Kidney epithelial cell (primary cell): ENCODE results near the gene SPDYA. TPM values are rescaled to one million over a fixed set of nuclear protein-coding genes. Genes with fewer than 3 reads are reported as not detected.

Experiments used
- DNase-seq: peaks from one replicate; pipeline ENCODE4 v3.0.0-alpha.2; 2010; ENCODE audit warnings: low read depth
- H3K27me3 ChIP-seq: 2 replicates; pipeline ENCODE4 v1.6.0; 2011; ENCODE audit warnings: low read length; ENCODE audit not compliant: control insufficient read depth, insufficient read depth
- H3K36me3 ChIP-seq: 2 replicates; pipeline ENCODE4 v1.5.1; 2011; ENCODE audit warnings: low read length; ENCODE audit not compliant: control insufficient read depth, insufficient read depth
- H3K4me3 ChIP-seq: 2 replicates; pipeline ENCODE4 v1.5.1; 2011; ENCODE audit warnings: low read depth, mild to moderate bottlenecking, control low read depth, low read length
- total RNA-seq: library from RNA; depleted of rRNA; stranded (reverse); fragments of >200 nt; gene quantifications from 2 replicates; pipeline ENCODE4 v1.2.3, GENCODE V29; 2015
- TF ChIP-seq, protein P1 (sequence below): IDR thresholded peaks from 2 replicates; pipeline ENCODE4 v1.5.1; 2011; ENCODE audit warnings: mild to moderate bottlenecking, moderate library complexity, low read length, control low read depth, inconsistent platforms; ENCODE audit not compliant: insufficient read depth, poor library complexity, severe bottlenecking

The SPDYA gene
- total RNA-seq, 1 donor from 2014 or later, result not detected

DNA sequence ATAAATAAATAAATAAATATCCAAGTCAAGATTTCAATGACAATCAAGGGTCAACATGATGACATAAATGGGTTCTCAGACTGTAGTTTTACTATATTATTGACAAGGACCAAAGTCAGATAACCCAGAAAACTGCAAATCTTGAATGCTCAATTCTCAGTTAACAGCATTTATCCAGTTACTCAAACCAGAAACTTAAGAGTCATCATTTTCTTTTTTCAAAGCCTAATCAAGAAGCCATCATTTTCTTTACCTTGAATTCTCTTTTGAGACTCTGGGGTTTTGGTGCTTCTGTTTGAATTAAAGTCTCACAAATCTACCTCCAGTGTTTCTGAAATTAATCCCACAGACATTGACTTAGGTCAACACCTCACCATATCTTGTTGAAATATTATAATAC, 45.3 kb downstream of the SPDYA start:
- Histone ChIP-seq H3K36me3 (no peaks in the 10 kb centered on the region), H3K4me3 (no peak overlapping the region), H3K27me3 (no peaks in the 10 kb centered on the region)
- DNase-seq, result no peak
- TF ChIP-seq, protein P1, sequence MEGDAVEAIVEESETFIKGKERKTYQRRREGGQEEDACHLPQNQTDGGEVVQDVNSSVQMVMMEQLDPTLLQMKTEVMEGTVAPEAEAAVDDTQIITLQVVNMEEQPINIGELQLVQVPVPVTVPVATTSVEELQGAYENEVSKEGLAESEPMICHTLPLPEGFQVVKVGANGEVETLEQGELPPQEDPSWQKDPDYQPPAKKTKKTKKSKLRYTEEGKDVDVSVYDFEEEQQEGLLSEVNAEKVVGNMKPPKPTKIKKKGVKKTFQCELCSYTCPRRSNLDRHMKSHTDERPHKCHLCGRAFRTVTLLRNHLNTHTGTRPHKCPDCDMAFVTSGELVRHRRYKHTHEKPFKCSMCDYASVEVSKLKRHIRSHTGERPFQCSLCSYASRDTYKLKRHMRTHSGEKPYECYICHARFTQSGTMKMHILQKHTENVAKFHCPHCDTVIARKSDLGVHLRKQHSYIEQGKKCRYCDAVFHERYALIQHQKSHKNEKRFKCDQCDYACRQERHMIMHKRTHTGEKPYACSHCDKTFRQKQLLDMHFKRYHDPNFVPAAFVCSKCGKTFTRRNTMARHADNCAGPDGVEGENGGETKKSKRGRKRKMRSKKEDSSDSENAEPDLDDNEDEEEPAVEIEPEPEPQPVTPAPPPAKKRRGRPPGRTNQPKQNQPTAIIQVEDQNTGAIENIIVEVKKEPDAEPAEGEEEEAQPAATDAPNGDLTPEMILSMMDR, result no peak

DNA sequence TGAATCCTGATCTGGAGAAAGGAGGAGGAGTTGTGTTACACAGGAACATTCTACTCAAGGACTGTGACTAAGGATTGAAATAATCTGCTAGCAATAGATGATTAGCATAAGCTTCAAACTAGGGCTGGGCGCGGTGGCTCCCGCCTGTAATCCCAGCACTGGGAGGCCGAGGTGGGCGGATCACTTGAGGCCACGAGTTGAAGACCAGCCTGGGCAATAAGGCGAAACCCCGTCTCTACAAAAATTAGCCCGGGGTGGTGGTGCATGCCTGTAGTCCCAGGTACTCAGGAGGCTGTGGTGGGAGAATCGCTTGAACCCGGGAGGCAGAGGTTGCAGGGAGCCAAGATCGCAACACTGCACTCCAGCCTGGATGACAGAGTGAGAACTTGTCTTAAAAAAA, 58.0 kb downstream of the SPDYA start:
- H3K36me3 ChIP-seq, result no peaks in the 10 kb centered on the region
- TF ChIP-seq, protein P1, result no peak
- peak overlapping the region; percentile 86 for H3K4me3 ChIP-seq

DNA sequence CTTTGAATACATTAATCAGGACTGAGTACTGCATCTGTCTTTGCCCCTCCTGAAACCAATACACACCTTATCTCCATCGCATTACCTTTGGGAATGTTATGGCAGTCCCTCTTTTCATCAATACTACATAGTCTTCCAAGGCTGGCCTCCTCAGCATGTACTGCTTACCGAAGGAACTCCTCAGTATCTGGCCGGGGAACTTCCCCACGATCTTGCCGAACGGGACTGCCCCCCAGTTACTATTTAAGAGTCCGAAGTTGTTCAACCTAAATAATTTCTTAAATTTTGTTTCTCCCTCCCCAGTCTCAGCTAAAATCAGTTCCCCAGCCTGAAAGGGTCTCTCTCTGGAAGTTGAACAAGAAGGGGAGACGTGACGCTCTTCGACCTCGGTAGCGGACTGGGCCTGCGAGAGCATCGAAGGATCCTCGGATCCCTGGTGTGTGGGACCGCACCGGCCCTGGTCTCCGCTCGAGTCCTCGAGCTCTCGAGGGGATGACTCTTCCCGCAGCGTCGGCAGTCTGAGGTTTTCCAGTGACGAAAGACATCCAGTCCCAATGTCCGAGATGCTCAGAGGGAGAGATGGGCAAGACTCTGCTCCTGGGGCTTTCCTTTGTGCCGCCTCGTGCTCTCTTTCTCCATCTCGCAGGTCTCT, 59.0 kb downstream of the SPDYA start:
- no peaks in the 10 kb centered on the region for H3K27me3 ChIP-seq
- TF ChIP-seq, protein P1, result no peak
- no peaks in the 10 kb centered on the region for H3K36me3 ChIP-seq
- peak overlapping the region; percentile 86 for H3K4me3 ChIP-seq
- DNase-seq, result no peak

More for the DNA sequence above, 58.0 kb downstream of the SPDYA start:
- no peaks in the 10 kb centered on the region for H3K27me3 ChIP-seq
- DNase-seq, result no peak

DNA sequence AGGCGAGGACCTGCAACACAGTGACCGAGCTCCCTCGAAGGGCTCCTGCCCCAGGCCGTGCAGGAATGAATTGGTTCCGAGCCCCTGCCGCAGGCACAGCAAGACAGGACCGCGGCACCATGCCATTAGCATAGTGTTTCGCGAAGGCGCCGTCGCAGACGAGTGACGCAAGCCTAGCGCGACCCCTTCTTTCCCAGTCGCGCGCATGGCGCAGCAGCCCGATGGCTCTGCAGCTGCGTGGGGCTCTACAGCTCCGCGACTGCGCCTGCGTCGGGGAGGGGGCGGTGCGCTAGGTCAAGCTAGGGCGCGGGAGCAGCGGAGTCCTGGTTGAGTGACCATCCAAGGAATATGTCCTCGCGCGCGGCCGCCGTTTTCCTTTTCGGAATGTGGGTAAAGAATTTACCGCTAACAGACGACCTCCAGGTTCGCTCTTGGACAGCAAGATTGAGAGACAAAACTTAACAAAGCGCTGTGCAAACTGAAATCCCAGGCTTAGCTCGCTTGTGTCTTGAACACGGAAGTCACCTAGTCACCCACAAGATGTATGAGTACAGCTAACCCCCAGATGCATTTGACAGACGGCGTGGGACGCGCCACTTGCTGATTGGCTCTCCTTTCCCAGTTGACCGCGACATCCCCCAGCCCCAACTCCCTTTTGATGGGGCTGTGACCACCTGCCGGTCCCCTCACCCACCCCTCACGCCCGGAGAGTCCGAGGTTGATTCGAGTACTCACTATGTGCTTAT, 59.7 kb downstream of the SPDYA start, which contains the start of gene TRMT61B:
TSS of gene TRMT61B (minus strand) at position 164 of the 746 bp plus-strand sequence. CDS start at position 132, 32 bp downstream.
- Histone ChIP-seq H3K4me3 (peak within 1 kb of the TSS; percentile 86), H3K27me3 (no peaks in the 10 kb centered on the region), H3K36me3 (no peaks in the 10 kb centered on the region)
- TF ChIP-seq, protein P1, result no peak
- peak; percentile 80 for DNase-seq

DNA sequence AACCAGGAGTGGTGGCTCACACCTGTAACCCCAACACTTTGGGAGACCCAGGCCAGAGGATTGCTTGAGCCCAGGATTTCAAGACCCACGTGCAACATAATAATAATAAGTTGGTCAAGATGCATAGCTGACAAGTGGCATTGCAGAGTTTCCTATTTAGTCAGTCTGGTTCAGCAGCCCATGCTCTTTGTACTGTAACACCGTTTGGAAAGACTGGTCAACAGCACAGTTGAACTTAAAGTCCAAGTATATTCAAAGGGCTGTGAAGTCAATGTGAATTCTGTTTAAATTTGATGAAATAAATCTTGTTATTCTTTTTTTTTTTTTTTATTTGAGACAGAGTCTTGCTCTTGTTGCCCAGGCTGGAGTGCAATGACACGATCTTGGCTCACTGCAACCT, 61.0 kb downstream of the SPDYA start:
- TF ChIP-seq, protein P1, result no peak
- no peak overlapping the region for H3K4me3 ChIP-seq
- no peak for DNase-seq
- no peaks in the 10 kb centered on the region for H3K36me3 ChIP-seq
- H3K27me3 ChIP-seq, result peaks cover 3% of the 10 kb centered on the region
